CD4-positive, alpha-beta T cell (primary cell): ENCODE data around the gene LIPG. TPM values are rescaled to one million over a fixed set of nuclear protein-coding genes. Genes with fewer than 3 reads are reported as not detected.

Source experiments
- ATAC-seq: fragments of 200-7000 bp; cut with Tn5 transposase; one replicate; pipeline ENCODE4 v1.10.0; 2022; ENCODE audit warnings: mild to moderate bottlenecking; ENCODE audit not compliant: poor library complexity
- CTCF ChIA-PET: fragments of 350-600 bp; sonication (Branson Sonifier 250); formaldehyde crosslinking; loops from one replicate; lab custom pipeline; 2021; ENCODE audit warnings: antibody characterized with exemption, inconsistent platforms; lab: Charles Lee
- POLR2A ChIA-PET: fragments of 350-600 bp; sonication (Branson Sonifier 250); formaldehyde crosslinking; loops from one replicate; lab custom pipeline; 2021; ENCODE audit warnings: antibody characterized with exemption, inconsistent platforms; lab: Charles Lee
- DNase-seq, 14 experiments: peaks; one replicate each; pipeline ENCODE4 v3.0.0-alpha.2; 2013 to 2020; ENCODE audit warnings: mixed read lengths in 2 of 14
- H3K27ac ChIP-seq, 2 donors: one replicate each; pipeline versions ENCODE4 v1.5.1 to v1.7.0; 2013; ENCODE audit warnings: low read length in 2 of 2, low read depth in 1 of 2, mild to moderate bottlenecking in 1 of 2
- H3K27me3 ChIP-seq, 2 experiments: 1 replicate in 1 of 2; 2 replicates in 1 of 2; pipeline versions ENCODE4 v1.6.1 to v1.7.0; 2013; ENCODE audit warnings: low read length in 2 of 2, control low read depth in 1 of 2, mild to moderate bottlenecking in 1 of 2, moderate library complexity in 1 of 2; ENCODE audit not compliant: insufficient read depth in 2 of 2, control insufficient read depth in 1 of 2
- H3K36me3 ChIP-seq: one replicate; pipeline ENCODE4 v1.6.1; 2013; ENCODE audit warnings: low read length, control low read depth; ENCODE audit not compliant: insufficient read depth
- H3K4me1 ChIP-seq: one replicate; pipeline ENCODE4 v1.6.1; 2013; ENCODE audit warnings: low read length, control low read depth; ENCODE audit not compliant: insufficient read depth
- H3K4me3 ChIP-seq: one replicate; pipeline ENCODE4 v1.5.1; 2013; ENCODE audit warnings: mild to moderate bottlenecking, low read length, moderate library complexity
- H3K9me3 ChIP-seq, 2 experiments: 1 replicate in 1 of 2; 2 replicates in 1 of 2; pipeline versions ENCODE4 v1.6.1 to v1.7.0; 2013; ENCODE audit warnings: low read length in 2 of 2, mild to moderate bottlenecking in 2 of 2, control low read depth in 1 of 2, moderate library complexity in 1 of 2; ENCODE audit not compliant: control insufficient read depth in 1 of 2, insufficient read depth in 1 of 2
- H3K27ac Mint-ChIP-seq: one replicate; pipeline ENCODE4 v1.8.0; 2020; ENCODE audit warnings: mixed read lengths
- H3K27me3 Mint-ChIP-seq: one replicate; pipeline ENCODE4 v1.8.0; 2021; ENCODE audit warnings: mixed read lengths
- H3K36me3 Mint-ChIP-seq: one replicate; pipeline ENCODE4 v1.8.0; 2021; ENCODE audit warnings: low read depth, mixed read lengths
- H3K4me1 Mint-ChIP-seq: one replicate; pipeline ENCODE4 v1.8.0; 2021; ENCODE audit warnings: low read depth, mixed read lengths
- H3K4me3 Mint-ChIP-seq: one replicate; pipeline ENCODE4 v1.8.0; 2020; ENCODE audit warnings: mild to moderate bottlenecking, mixed read lengths
- H3K9me3 Mint-ChIP-seq: one replicate; pipeline ENCODE4 v1.8.0; 2020; ENCODE audit warnings: mixed read lengths
- CTCF ChIP-seq: fragments of 200-600 bp; IDR thresholded peaks from one replicate; pipeline ENCODE4 v1.8.0; 2022; ENCODE audit warnings: antibody characterized with exemption, mild to moderate bottlenecking
- intact Hi-C, 2 experiments: fragments of 100-400 bp; cut with DNase I in 1 of 2; cut with micrococcal nuclease in 1 of 2; formaldehyde crosslinking; loops; one replicate each; pipeline versions ENCODE4 v1.15.1 to v1.9.0; 2023 to 2025; cut with DNase I, micrococcal nuclease
- total RNA-seq, 174 experiments: library from RNA in 2 of 174; stranded (reverse) in 2 of 174; gene quantifications; one replicate each; pipeline ENCODE4 v1.2.3 and lab custom pipeline; 2021 to 2026

Gene LIPG
- total RNA-seq, 2 experiments from 2014 or later = not detected

- no peaks in the 10 kb centered on the region for H3K9me3 Mint-ChIP-seq
- ATAC-seq (no peak), DNase-seq (no peak)
- ChIA-PET POLR2A (no interaction called here), CTCF (interaction anchor here (1.2 kb wide), 1 partner anchor 8 kb away, joined by 3 read pairs; no protein-coding TSS in a partner anchor)
- no peaks in the 10 kb centered on the region for H3K9me3 ChIP-seq
- H3K4me3 ChIP-seq = no peak overlapping the region
- no peaks in the 10 kb centered on the region for H3K4me1 Mint-ChIP-seq
- H3K27ac ChIP-seq = no peak overlapping the region
- no peaks in the 10 kb centered on the region for H3K36me3 Mint-ChIP-seq
- no peaks in the 10 kb centered on the region for H3K4me1 ChIP-seq
- TF ChIP-seq CTCF = no peak
- peaks cover 0 to 2% of the 10 kb centered on the region in 2 experiments for H3K27me3 ChIP-seq
- no peaks in the 10 kb centered on the region for H3K36me3 ChIP-seq
- peaks cover 13% of the 10 kb centered on the region for H3K27me3 Mint-ChIP-seq
- intact Hi-C loops = no loop called here
- H3K27ac Mint-ChIP-seq = no peak overlapping the region
- H3K4me3 Mint-ChIP-seq = no peak overlapping the region
These were observed 28.8 kb downstream of the LIPG start for GRCh38 chr18:49590608-49591007.

- CTCF ChIA-PET = interaction anchor here (1.2 kb wide), 1 partner anchor 9 kb away, joined by 3 read pairs; no protein-coding TSS in a partner anchor
- no peaks in the 10 kb centered on the region for H3K4me1 Mint-ChIP-seq
- H3K4me1 ChIP-seq = no peaks in the 10 kb centered on the region
These were observed 29.4 kb downstream of the LIPG start for GRCh38 chr18:49591271-49591670.

GRCh38 chr18:49591775-49592174, 29.9 kb downstream of the LIPG start:
- no peak for ATAC-seq
- Mint-ChIP-seq H3K36me3 (no peaks in the 10 kb centered on the region), H3K27me3 (peaks cover 16% of the 10 kb centered on the region), H3K27ac (no peak overlapping the region), H3K9me3 (no peaks in the 10 kb centered on the region), H3K4me1 (no peaks in the 10 kb centered on the region), H3K4me3 (no peak overlapping the region)
- ChIA-PET POLR2A (no interaction called here), CTCF (no interaction called here)
- DNase-seq = no peak
- no peak overlapping the region for H3K4me3 ChIP-seq
- TF ChIP-seq CTCF = no peak
- no peaks in the 10 kb centered on the region for H3K4me1 ChIP-seq
- H3K9me3 ChIP-seq = no peaks in the 10 kb centered on the region
- intact Hi-C loops = no loop called here
- no peaks in the 10 kb centered on the region for H3K36me3 ChIP-seq
- no peak overlapping the region for H3K27ac ChIP-seq
- peaks cover 0 to 2% of the 10 kb centered on the region in 2 experiments for H3K27me3 ChIP-seq

More at GRCh38 chr18:49591271-49591670, 29.4 kb downstream of the LIPG start:
- H3K36me3 Mint-ChIP-seq = no peaks in the 10 kb centered on the region
- intact Hi-C loops = no loop called here
- DNase-seq (no peak), ATAC-seq (no peak)
- Histone ChIP-seq H3K27me3 (peaks cover 0 to 2% of the 10 kb centered on the region in 2 experiments), H3K9me3 (no peaks in the 10 kb centered on the region), H3K4me3 (no peak overlapping the region), H3K27ac (no peak overlapping the region), H3K36me3 (no peaks in the 10 kb centered on the region)
- no peak overlapping the region for H3K27ac Mint-ChIP-seq
- no peak overlapping the region for H3K4me3 Mint-ChIP-seq
- H3K27me3 Mint-ChIP-seq = peaks cover 13% of the 10 kb centered on the region
- POLR2A ChIA-PET = no interaction called here
- no peaks in the 10 kb centered on the region for H3K9me3 Mint-ChIP-seq
- no peak for TF ChIP-seq CTCF
